ENCODE results near the gene DCLK3. TPM values are rescaled to one million over a fixed set of nuclear protein-coding genes. Genes with fewer than 3 reads are reported as not detected.

DCLK3 gene
- total and polyA plus RNA-seq, 10 of the 15 experiments (the other 5 are each of a cell fraction or from before 2014, with no cell fraction given), result not detected

GRCh38 chr3:36784138-36784635 is 19.8 kb upstream of the DCLK3 start (continued):
- no peak for TF ChIP-seq IRF5 (IDR thresholded peaks at IDR 0.05; ENCODE audit: borderline replicate concordance)
- TF ChIP-seq MYC (IDR thresholded peaks at IDR 0.05; ENCODE audit: insufficient read depth, insufficient read length, insufficient replicate concordance, low read length, severe bottlenecking), result no peak
- no peak for TF ChIP-seq DPF2 (IDR thresholded peaks at IDR 0.05)
- TF ChIP-seq E2F4 (IDR thresholded peaks at IDR 0.05; ENCODE audit: low read depth, low read length), result no peak
- no peak for TF ChIP-seq BCLAF1 (IDR thresholded peaks at IDR 0.05)
- TF ChIP-seq YBX1 (IDR thresholded peaks at IDR 0.05), result no peak
